ENCODE results near the gene IGFBP7.

GRCh38 chr4:57098941-57099340, 11.2 kb downstream of the IGFBP7 start:
- TF ChIP-seq MAX (IDR thresholded peaks at IDR 0.05) (no peak), EZH2 (IDR thresholded peaks at IDR 0.05; ENCODE audit: low read depth, low read length, severe bottlenecking) (no peak)
